Ishikawa (cell line): ENCODE data around the gene METTL23.

Experiments
- CEBPB ChIP-seq: IDR thresholded peaks from 2 replicates; pipeline ENCODE4 v1.6.1; 2012
- CREB1 ChIP-seq: IDR thresholded peaks from 2 replicates; pipeline ENCODE4 v1.6.1; 2012; ENCODE audit warnings: low read depth
- EGR1 ChIP-seq: IDR thresholded peaks from 2 replicates; pipeline ENCODE4 v1.6.1; 2012
- EP300 ChIP-seq: IDR thresholded peaks from 2 replicates; pipeline ENCODE4 v1.6.1; 2012; ENCODE audit warnings: borderline replicate concordance
- FOXM1 ChIP-seq: IDR thresholded peaks from 2 replicates; pipeline ENCODE4 v1.6.1; 2012; ENCODE audit warnings: low read depth, borderline replicate concordance
- MAX ChIP-seq: IDR thresholded peaks from 2 replicates; pipeline ENCODE4 v1.6.1; 2012
- NFIC ChIP-seq: IDR thresholded peaks from 2 replicates; pipeline ENCODE4 v1.6.1; 2012
- RAD21 ChIP-seq: IDR thresholded peaks from 2 replicates; pipeline ENCODE4 v1.6.1; 2012; ENCODE audit warnings: low read depth
- REST ChIP-seq: IDR thresholded peaks from 2 replicates; pipeline ENCODE4 v1.6.1; 2012; ENCODE audit warnings: low read depth, mild to moderate bottlenecking
- TAF1 ChIP-seq: IDR thresholded peaks from 2 replicates; pipeline ENCODE4 v1.6.1; 2012; ENCODE audit warnings: low read depth, mild to moderate bottlenecking
- TCF12 ChIP-seq: IDR thresholded peaks from 2 replicates; pipeline ENCODE4 v1.6.1; 2012; ENCODE audit warnings: low read depth
- TEAD4 ChIP-seq: IDR thresholded peaks from 2 replicates; pipeline ENCODE4 v1.6.1; 2012
- USF1 ChIP-seq: IDR thresholded peaks from 2 replicates; pipeline ENCODE4 v1.6.1; 2012
- YY1 ChIP-seq: IDR thresholded peaks from 2 replicates; pipeline ENCODE4 v1.6.1; 2012; ENCODE audit warnings: low read depth
- ZBTB7A ChIP-seq: IDR thresholded peaks from 2 replicates; pipeline ENCODE4 v1.6.1; 2012; ENCODE audit warnings: low read depth

The METTL23 gene

GRCh38 chr17:76747716-76748363 is 21.2 kb downstream of the METTL23 start:
- TF ChIP-seq MAX, result no peak
- TF ChIP-seq ZBTB7A, result no peak
- TF ChIP-seq CEBPB, result no peak
- no peak for TF ChIP-seq NFIC
- no peak for TF ChIP-seq TCF12
- no peak for TF ChIP-seq FOXM1
- no peak for TF ChIP-seq CREB1
- TF ChIP-seq REST, result no peak
- no peak for TF ChIP-seq USF1
- TF ChIP-seq EGR1, result no peak
- no peak for TF ChIP-seq TAF1
- no peak for TF ChIP-seq YY1

- no peak for TF ChIP-seq TEAD4
- TF ChIP-seq USF1, result no peak
- TF ChIP-seq CEBPB, result no peak
- no peak for TF ChIP-seq ZBTB7A
- TF ChIP-seq TAF1, result no peak
- TF ChIP-seq YY1, result no peak
- TF ChIP-seq RAD21, result no peak
- no peak for TF ChIP-seq EGR1
- no peak for TF ChIP-seq CREB1
- no peak for TF ChIP-seq EP300
- no peak for TF ChIP-seq REST
- no peak for TF ChIP-seq NFIC
- no peak for TF ChIP-seq FOXM1
- no peak for TF ChIP-seq MAX
- no peak for TF ChIP-seq TCF12
Observed at GRCh38 chr17:76748657-76749056, 22.0 kb downstream of the METTL23 start.

GRCh38 chr17:76751416-76751993 is 24.9 kb downstream of the METTL23 start:
- no peak for TF ChIP-seq FOXM1
- TF ChIP-seq TEAD4, result no peak
- TF ChIP-seq MAX, result no peak
- TF ChIP-seq TCF12, result no peak
- TF ChIP-seq RAD21, result no peak
- TF ChIP-seq CEBPB, result no peak
- no peak for TF ChIP-seq NFIC
- TF ChIP-seq USF1, result no peak
- no peak for TF ChIP-seq EP300
- TF ChIP-seq REST, result no peak
- TF ChIP-seq CREB1, result no peak
- no peak for TF ChIP-seq TAF1

- TF ChIP-seq TCF12 (no peak), NFIC (no peak), CEBPB (no peak), FOXM1 (no peak), REST (no peak), ZBTB7A (no peak), USF1 (no peak), TAF1 (no peak), EGR1 (no peak), TEAD4 (no peak), RAD21 (no peak), MAX (no peak), YY1 (no peak), CREB1 (no peak), EP300 (no peak)
Observed at GRCh38 chr17:76752006-76752405, 25.4 kb downstream of the METTL23 start.
